NCI-H510A (cell line): ENCODE data around the gene COA1.
"Not testable (repeated sequence)": the region's sequence is repeated elsewhere in the genome, so short reads cannot be mapped to it uniquely, and the experiment has no call there.

Experiments
- DNase-seq: peaks from one replicate; lab custom pipeline; 2025; lab: John Stamatoyannopoulos, UW

The COA1 gene

GRCh38 chr7:43628431-43628830, 100.9 kb downstream of the COA1 start:
- no peak for DNase-seq

- DNase-seq: not testable (repeated sequence)
Measured at GRCh38 chr7:43627798-43628197, 101.5 kb downstream of the COA1 start.

GRCh38 chr7:43626695-43627094, 102.6 kb downstream of the COA1 start:
- no peak for DNase-seq

- DNase-seq: no peak
Measured at GRCh38 chr7:43625980-43626379, 103.3 kb downstream of the COA1 start.

GRCh38 chr7:43625453-43625852, 103.9 kb downstream of the COA1 start:
- no peak for DNase-seq

- no peak for DNase-seq
Measured at GRCh38 chr7:43624156-43624555, 105.2 kb downstream of the COA1 start.

- no peak for DNase-seq
Measured at GRCh38 chr7:43621729-43622448, 107.4 kb downstream of the COA1 start.

GRCh38 chr7:43619213-43620012, 109.9 kb downstream of the COA1 start:
- DNase-seq: no peak

- DNase-seq: no peak
Measured at GRCh38 chr7:43618073-43618472, 111.2 kb downstream of the COA1 start.

GRCh38 chr7:43616977-43617376, 112.3 kb downstream of the COA1 start:
- no peak for DNase-seq

- DNase-seq: no peak
Measured at GRCh38 chr7:43615558-43616145, 113.7 kb downstream of the COA1 start.

- DNase-seq: no peak
Measured at GRCh38 chr7:43612599-43613589, 116.4 kb downstream of the COA1 start.

GRCh38 chr7:43612128-43612527, 117.2 kb downstream of the COA1 start:
- no peak for DNase-seq

GRCh38 chr7:43609097-43609496, 120.2 kb downstream of the COA1 start:
- no peak for DNase-seq

GRCh38 chr7:43604251-43604650, 125.1 kb downstream of the COA1 start:
- DNase-seq: no peak

GRCh38 chr7:43602256-43602655, 127.1 kb downstream of the COA1 start:
- DNase-seq: no peak

- DNase-seq: no peak
Measured at GRCh38 chr7:43600056-43600455, 129.3 kb downstream of the COA1 start.

- DNase-seq: not testable (repeated sequence)
Measured at GRCh38 chr7:43596426-43596825, 132.9 kb downstream of the COA1 start.

- no peak for DNase-seq
Measured at GRCh38 chr7:43594020-43594419, 135.3 kb downstream of the COA1 start.

- no peak for DNase-seq
Measured at GRCh38 chr7:43593010-43593409, 136.3 kb downstream of the COA1 start.

GRCh38 chr7:43592326-43592725, 137.0 kb downstream of the COA1 start:
- DNase-seq: no peak
